BLaER1 (cell line): ENCODE data around the gene SIX3.

ENCODE experiments used
- H3K27ac ChIP-seq: shearing (Covaris generic); formaldehyde crosslinking; 2 replicates; pipeline ENCODE4 v1.8.1; 2022
- H3K27me3 ChIP-seq: shearing (Covaris generic); formaldehyde crosslinking; 2 replicates; pipeline ENCODE4 v1.8.1; 2022
- H3K36me3 ChIP-seq: shearing (Covaris generic); formaldehyde crosslinking; 2 replicates; pipeline ENCODE4 v1.8.1; 2022
- H3K4me1 ChIP-seq: shearing (Covaris generic); formaldehyde crosslinking; 2 replicates; pipeline ENCODE4 v1.8.1; 2022
- H3K4me2 ChIP-seq: shearing (Covaris generic); formaldehyde crosslinking; 2 replicates; pipeline ENCODE4 v1.8.1; 2022
- H3K4me3 ChIP-seq: shearing (Covaris generic); formaldehyde crosslinking; 2 replicates; pipeline ENCODE4 v1.8.1; 2022
- H3K9ac ChIP-seq: shearing (Covaris generic); formaldehyde crosslinking; 2 replicates; pipeline ENCODE4 v1.8.1; 2022
- H3K9me3 ChIP-seq: shearing (Covaris generic); formaldehyde crosslinking; 2 replicates; pipeline ENCODE4 v1.8.1; 2022
- H4K20me1 ChIP-seq: shearing (Covaris generic); formaldehyde crosslinking; 2 replicates; pipeline ENCODE4 v1.8.1; 2022
- Cebpa-rat ChIP-seq: shearing (Covaris generic); IDR thresholded peaks from 2 replicates; pipeline ENCODE4 v1.8.1; 2022

The SIX3 gene

DNA sequence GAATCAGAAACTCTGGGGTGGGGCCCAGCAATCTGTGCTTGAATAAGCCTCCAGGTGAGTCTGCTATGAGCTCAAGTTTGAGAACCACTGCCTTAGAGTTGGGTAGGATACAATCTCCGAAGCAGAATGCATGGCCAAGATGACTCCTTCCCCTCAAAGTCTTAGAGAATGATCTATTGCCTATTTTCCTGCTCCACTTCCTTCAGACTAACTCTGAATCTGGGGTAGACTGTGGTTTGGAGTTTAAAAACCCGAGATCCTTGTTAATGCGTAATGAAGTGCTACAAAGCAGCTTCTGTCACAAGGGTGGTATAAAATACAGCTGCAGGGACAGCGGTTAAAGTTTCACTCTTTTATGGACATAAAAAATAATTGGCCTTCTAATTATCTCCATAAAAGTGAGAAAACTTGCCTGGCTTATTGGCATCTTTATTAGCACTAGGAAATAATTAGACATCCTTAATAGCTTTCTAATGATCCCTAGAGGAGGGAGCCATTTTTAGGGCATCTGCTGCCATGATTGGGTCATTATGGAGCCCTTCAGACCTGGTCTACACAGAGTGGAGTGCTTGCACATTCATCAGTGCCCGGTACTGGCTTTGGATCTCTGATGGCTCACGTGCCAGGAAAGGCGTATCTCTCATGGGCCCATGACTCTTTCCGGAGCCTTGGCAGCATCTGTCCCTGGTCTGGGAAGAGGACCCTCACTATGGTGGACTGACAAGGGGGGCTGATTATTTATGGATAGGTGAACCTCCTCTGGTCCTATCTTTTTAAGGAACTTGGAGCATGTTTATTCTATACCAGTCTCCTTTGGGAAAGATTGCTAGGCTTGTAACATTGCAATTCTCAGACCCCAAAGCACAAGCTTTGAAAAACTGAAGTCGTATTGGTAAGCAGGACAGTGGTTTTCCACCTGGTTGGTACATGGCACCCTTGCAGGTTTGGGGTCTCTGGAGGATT lies 39.5 kb downstream of the SIX3 start:
- no peaks in the 10 kb centered on the region for H4K20me1 ChIP-seq
- no peak overlapping the region for H3K27ac ChIP-seq
- no peaks in the 10 kb centered on the region for H3K27me3 ChIP-seq
- no peaks in the 10 kb centered on the region for H3K36me3 ChIP-seq
- no peak for TF ChIP-seq Cebpa-rat
- no peak overlapping the region for H3K4me3 ChIP-seq
- no peak overlapping the region for H3K4me2 ChIP-seq
- H3K9me3 ChIP-seq: 0 out of 2 replicates have a peak, but pooled peaks cover under 1% of the 10 kb centered on the region
- no peak overlapping the region for H3K9ac ChIP-seq
- peaks cover 10% of the 10 kb centered on the region; the same call in 1 of the 2 replicates for H3K4me1 ChIP-seq

DNA sequence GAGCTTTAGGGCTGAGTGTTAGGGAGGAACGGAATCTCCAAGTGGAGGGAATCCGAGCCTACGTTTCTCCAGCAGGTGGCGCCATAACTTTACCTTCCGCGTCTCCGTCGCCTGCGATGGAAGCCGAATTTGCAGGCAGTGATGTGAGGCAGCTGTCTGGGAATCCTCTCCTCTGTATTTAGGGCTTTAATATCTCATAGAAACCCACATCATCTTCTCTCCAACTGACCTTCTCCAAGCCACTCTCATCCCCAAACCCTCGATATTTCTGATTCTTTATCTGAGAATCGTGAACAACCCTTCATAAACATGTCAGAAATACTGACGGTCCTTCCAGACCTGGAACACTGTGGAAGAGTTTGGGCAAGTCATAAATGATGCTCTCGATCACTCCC lies 40.2 kb downstream of the SIX3 start:
- Histone ChIP-seq H3K4me2 (peak overlapping the region; percentile 1; the same call in 1 of the 2 replicates), H3K4me3 (no peak overlapping the region), H3K9me3 (0 out of 2 replicates have a peak, but pooled peaks cover 4% of the 10 kb centered on the region), H4K20me1 (no peaks in the 10 kb centered on the region), H3K27ac (no peak overlapping the region), H3K4me1 (peaks cover 10% of the 10 kb centered on the region; the same call in 1 of the 2 replicates), H3K36me3 (no peaks in the 10 kb centered on the region), H3K9ac (no peak overlapping the region), H3K27me3 (no peaks in the 10 kb centered on the region)
- no peak for TF ChIP-seq Cebpa-rat

DNA sequence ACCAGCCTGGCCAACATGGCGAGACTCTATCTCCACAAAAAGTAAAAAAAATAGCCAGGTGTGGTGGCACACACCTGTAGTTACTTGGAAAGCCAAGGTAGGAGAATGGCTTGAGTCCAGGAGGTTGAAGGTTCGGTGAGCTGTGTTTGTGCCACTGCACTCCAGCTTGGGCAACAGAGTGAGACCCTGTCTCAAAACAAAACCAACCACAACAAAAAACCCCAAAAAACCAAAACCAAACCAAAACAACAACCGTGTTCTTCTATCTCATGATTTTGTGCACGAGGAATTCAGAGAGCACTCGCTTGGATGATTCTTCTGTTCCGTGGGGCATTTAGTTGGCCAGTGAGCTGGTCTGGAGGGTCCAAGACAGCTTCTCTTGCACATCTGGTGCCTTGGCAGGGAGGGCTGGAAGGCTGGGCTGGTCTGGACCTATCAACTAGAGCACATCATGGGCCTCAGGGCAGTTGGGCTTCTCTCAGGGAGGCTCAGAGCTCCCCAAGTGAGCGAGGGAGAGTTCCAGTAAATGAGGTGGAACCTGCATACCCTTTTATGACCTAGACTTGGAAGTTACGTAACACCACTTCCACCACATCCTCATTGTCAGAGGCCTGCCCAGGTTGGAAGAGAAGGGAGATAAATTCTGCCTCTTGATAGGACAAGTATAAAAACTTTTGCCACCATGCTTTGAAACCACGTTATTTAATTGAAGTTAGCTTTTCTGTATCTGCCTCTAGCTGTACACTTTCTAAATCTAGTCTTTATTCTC lies 42.5 kb downstream of the SIX3 start:
- H3K4me2 ChIP-seq: peak overlapping the region; percentile 28; the same call in 1 of the 2 replicates
- peaks cover 26% of the 10 kb centered on the region for H3K9me3 ChIP-seq

DNA sequence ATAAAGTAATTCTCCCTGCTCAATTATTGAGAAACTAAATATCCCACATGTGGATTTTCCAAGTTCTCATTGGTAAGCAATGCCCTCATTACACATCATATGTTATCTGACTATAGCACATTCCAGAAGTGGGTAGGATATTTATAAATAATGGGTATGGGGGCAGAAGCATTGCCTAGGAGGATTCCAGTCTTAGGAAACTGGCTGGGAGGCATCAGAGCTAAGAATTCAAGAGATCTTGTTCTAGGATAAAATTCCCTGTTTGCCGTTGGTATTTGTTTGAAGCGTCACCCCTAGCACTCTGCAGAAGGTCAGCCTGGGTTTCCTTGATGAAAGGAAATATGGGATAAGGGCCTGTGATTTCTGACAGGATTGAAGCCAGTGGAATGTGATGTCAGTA lies 47.7 kb downstream of the SIX3 start:
- H4K20me1 ChIP-seq: no peaks in the 10 kb centered on the region
- peaks cover 51% of the 10 kb centered on the region for H3K9me3 ChIP-seq
- no peak overlapping the region for H3K27ac ChIP-seq
- H3K4me3 ChIP-seq: no peak overlapping the region
- H3K4me2 ChIP-seq: no peak overlapping the region
- H3K4me1 ChIP-seq: no peaks in the 10 kb centered on the region
- H3K36me3 ChIP-seq: no peaks in the 10 kb centered on the region
- TF ChIP-seq Cebpa-rat: no peak
- no peaks in the 10 kb centered on the region for H3K27me3 ChIP-seq
- H3K9ac ChIP-seq: no peak overlapping the region

More for the DNA sequence above, 42.5 kb downstream of the SIX3 start:
- no peaks in the 10 kb centered on the region for H4K20me1 ChIP-seq
- H3K36me3 ChIP-seq: no peaks in the 10 kb centered on the region
- H3K4me1 ChIP-seq: peaks cover 10% of the 10 kb centered on the region; the same call in 1 of the 2 replicates
- H3K9ac ChIP-seq: no peak overlapping the region
- no peaks in the 10 kb centered on the region for H3K27me3 ChIP-seq
- no peak overlapping the region for H3K27ac ChIP-seq
- no peak overlapping the region for H3K4me3 ChIP-seq
- TF ChIP-seq Cebpa-rat: no peak

DNA sequence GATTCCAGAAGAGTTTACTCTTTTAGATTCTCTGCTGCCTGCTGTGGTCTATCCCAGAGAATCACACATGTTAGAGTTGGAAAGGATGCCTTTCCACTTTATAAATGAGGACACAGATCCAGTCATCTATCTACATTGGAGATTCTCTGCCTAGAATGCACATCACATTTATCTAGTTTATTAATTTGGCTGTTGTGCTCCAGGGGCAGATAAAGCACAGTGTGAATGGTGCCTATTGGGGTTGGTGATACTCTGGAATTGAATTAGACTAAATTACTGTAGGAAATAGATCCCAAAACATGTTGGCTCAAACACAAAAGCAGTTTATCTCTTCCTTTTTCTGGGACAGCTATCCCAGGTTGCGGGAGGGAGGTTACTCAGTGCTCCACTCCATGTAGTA lies 52.9 kb downstream of the SIX3 start:
- peaks cover 29% of the 10 kb centered on the region for H3K9me3 ChIP-seq
- H3K36me3 ChIP-seq: no peaks in the 10 kb centered on the region
- H3K9ac ChIP-seq: no peak overlapping the region
- H4K20me1 ChIP-seq: no peaks in the 10 kb centered on the region
- no peak overlapping the region for H3K27ac ChIP-seq
- H3K27me3 ChIP-seq: peaks cover 15% of the 10 kb centered on the region
- no peak for TF ChIP-seq Cebpa-rat
- H3K4me2 ChIP-seq: no peak overlapping the region
- H3K4me1 ChIP-seq: no peaks in the 10 kb centered on the region
- no peak overlapping the region for H3K4me3 ChIP-seq
